HEK293 (cell line): ENCODE measurements around the gene WIPI1.

Experiments used
- AEBP2 ChIP-seq: fragments of 450-650 bp; formaldehyde crosslinking; IDR thresholded peaks from 2 replicates; pipeline ENCODE4 v1.5.1; 2016; ENCODE audit warnings: missing biosample characterization, missing genetic modification characterization, borderline replicate concordance
- BCL11B ChIP-seq: fragments of 450-650 bp; formaldehyde crosslinking; IDR thresholded peaks from 2 replicates; pipeline ENCODE4 v1.5.1; 2016; ENCODE audit warnings: low read depth, missing biosample characterization, missing genetic modification characterization
- CTCF ChIP-seq: fragments of 450-650 bp; formaldehyde crosslinking; IDR thresholded peaks from 2 replicates; pipeline ENCODE4 v1.5.1; 2016; ENCODE audit warnings: missing biosample characterization, missing genetic modification characterization
- GLI4 ChIP-seq: fragments of 450-650 bp; formaldehyde crosslinking; IDR thresholded peaks from 2 replicates; pipeline ENCODE4 v1.5.1; 2016; ENCODE audit warnings: missing biosample characterization, missing genetic modification characterization
- KLF1 ChIP-seq: fragments of 450-650 bp; formaldehyde crosslinking; IDR thresholded peaks from 2 replicates; pipeline ENCODE4 v1.5.1; 2016; ENCODE audit warnings: missing biosample characterization, missing genetic modification characterization
- OSR2 ChIP-seq: fragments of 450-650 bp; formaldehyde crosslinking; IDR thresholded peaks from 2 replicates; pipeline ENCODE4 v1.5.1; 2016; ENCODE audit warnings: missing biosample characterization, missing genetic modification characterization
- SP7 ChIP-seq: fragments of 450-650 bp; formaldehyde crosslinking; IDR thresholded peaks from 2 replicates; pipeline ENCODE4 v1.5.1; 2016; ENCODE audit warnings: missing biosample characterization, missing genetic modification characterization
- ZBTB17 ChIP-seq: fragments of 450-650 bp; formaldehyde crosslinking; IDR thresholded peaks from 2 replicates; pipeline ENCODE4 v1.5.1; 2016; ENCODE audit warnings: missing biosample characterization, missing genetic modification characterization
- ZNF148 ChIP-seq: fragments of 450-650 bp; formaldehyde crosslinking; IDR thresholded peaks from 2 replicates; pipeline ENCODE4 v1.5.0; 2017; ENCODE audit warnings: missing biosample characterization, missing genetic modification characterization, borderline replicate concordance
- ZNF155 ChIP-seq: fragments of 450-650 bp; formaldehyde crosslinking; IDR thresholded peaks from 2 replicates; pipeline ENCODE4 v1.5.1; 2016; ENCODE audit warnings: missing biosample characterization, missing genetic modification characterization
- ZNF211 ChIP-seq: fragments of 450-650 bp; formaldehyde crosslinking; IDR thresholded peaks from 2 replicates; pipeline ENCODE4 v1.5.1; 2016; ENCODE audit warnings: low read depth, missing biosample characterization, missing genetic modification characterization
- ZNF239 ChIP-seq: fragments of 450-650 bp; formaldehyde crosslinking; IDR thresholded peaks from 2 replicates; pipeline ENCODE4 v1.5.1; 2016; ENCODE audit warnings: missing biosample characterization, missing genetic modification characterization
- ZNF280C ChIP-seq: fragments of 450-650 bp; formaldehyde crosslinking; IDR thresholded peaks from 2 replicates; pipeline ENCODE4 v1.5.1; 2016; ENCODE audit warnings: missing biosample characterization, missing genetic modification characterization
- ZNF341 ChIP-seq: fragments of 450-650 bp; formaldehyde crosslinking; IDR thresholded peaks from 2 replicates; pipeline ENCODE4; 2016; ENCODE audit warnings: low read depth, missing biosample characterization, missing genetic modification characterization
- ZNF416 ChIP-seq: fragments of 450-650 bp; formaldehyde crosslinking; IDR thresholded peaks from 2 replicates; pipeline ENCODE4 v1.5.1; 2016; ENCODE audit warnings: missing biosample characterization, missing genetic modification characterization
- ZNF513 ChIP-seq: fragments of 450-650 bp; IDR thresholded peaks from 2 replicates; pipeline ENCODE4 v1.5.1; 2018; ENCODE audit warnings: missing biosample characterization, missing genetic modification characterization
- ZNF514 ChIP-seq: fragments of 450-650 bp; formaldehyde crosslinking; IDR thresholded peaks from 2 replicates; pipeline ENCODE4 v1.5.1; 2016; ENCODE audit warnings: missing biosample characterization, missing genetic modification characterization
- ZNF626 ChIP-seq: fragments of 450-650 bp; sonication (Bioruptor Pico); formaldehyde crosslinking; IDR thresholded peaks from 2 replicates; pipeline ENCODE4 v1.5.1; 2018; ENCODE audit warnings: missing biosample characterization, missing genetic modification characterization, inconsistent platforms
- ZNF76 ChIP-seq: fragments of 450-650 bp; formaldehyde crosslinking; IDR thresholded peaks from 2 replicates; pipeline ENCODE4; 2016; ENCODE audit warnings: low read depth, missing biosample characterization, missing genetic modification characterization, borderline replicate concordance
- ZNF791 ChIP-seq: fragments of 450-650 bp; formaldehyde crosslinking; IDR thresholded peaks from 2 replicates; pipeline ENCODE4 v1.5.1; 2016; ENCODE audit warnings: missing biosample characterization, missing genetic modification characterization
- ZNF830 ChIP-seq: fragments of 450-650 bp; IDR thresholded peaks from 2 replicates; pipeline ENCODE4 v1.5.0; 2018; ENCODE audit warnings: missing biosample characterization, missing genetic modification characterization, low read depth, mild to moderate bottlenecking, moderate library complexity
- ZSCAN18 ChIP-seq: fragments of 450-650 bp; formaldehyde crosslinking; IDR thresholded peaks from 2 replicates; pipeline ENCODE4 v1.5.1; 2016; ENCODE audit warnings: missing biosample characterization, missing genetic modification characterization
- ZSCAN23 ChIP-seq: fragments of 450-650 bp; formaldehyde crosslinking; IDR thresholded peaks from 2 replicates; pipeline ENCODE4 v1.5.1; 2016; ENCODE audit warnings: missing biosample characterization, missing genetic modification characterization
- TF ChIP-seq, protein P1 (sequence below): fragments of 450-650 bp; formaldehyde crosslinking; IDR thresholded peaks from 2 replicates; pipeline ENCODE4 v1.5.1; 2016; ENCODE audit warnings: missing biosample characterization, missing genetic modification characterization
- TF ChIP-seq, protein P2 (sequence below): fragments of 450-650 bp; formaldehyde crosslinking; IDR thresholded peaks from 2 replicates; pipeline ENCODE4 v1.5.1; 2016; ENCODE audit warnings: missing biosample characterization, missing genetic modification characterization

Gene WIPI1

DNA sequence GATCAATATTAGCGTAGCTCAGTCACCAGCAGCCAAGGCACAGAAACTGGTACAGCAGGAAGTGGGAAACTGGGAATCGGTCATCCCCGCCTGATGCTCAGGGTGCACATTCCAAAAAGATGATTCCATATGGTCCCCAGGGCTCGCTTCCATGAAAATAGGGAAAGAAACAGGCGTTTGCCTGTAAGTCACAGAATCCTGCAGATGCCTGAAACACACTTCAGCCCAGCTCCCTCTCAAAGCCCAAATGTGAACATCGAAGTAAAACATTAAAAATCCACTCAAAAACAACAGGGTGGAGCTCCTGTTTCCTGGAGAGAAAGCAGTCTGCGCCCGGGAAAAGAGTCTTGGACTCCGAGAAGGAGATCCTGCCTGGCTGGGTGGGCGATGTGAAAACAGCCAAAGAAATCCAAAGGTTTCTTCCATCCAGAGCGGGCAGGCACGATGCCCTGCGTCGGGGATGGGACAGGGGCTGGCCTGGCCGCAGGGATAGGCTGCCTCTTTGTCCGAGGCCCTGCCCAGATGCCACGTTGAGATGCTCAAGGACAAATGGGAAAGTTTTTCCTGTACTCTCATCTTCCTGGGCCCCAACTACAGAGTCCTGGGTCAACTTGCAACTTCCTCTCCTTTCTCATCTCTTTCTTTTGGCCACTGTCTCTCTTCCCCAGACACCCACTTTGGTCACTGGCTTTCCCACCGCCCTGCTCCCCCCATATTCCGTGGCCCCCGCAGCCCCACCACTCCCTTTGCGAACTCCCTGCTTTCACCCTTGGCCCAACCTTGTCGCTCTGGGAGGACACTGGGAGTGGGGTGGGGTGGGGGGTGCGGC lies 743 bp downstream of the WIPI1 start (continued):
- TF ChIP-seq ZNF280C (tag by site-specific recombination) (no peak), GLI4 (tag by site-specific recombination) (no peak), AEBP2 (tag by site-specific recombination) (no peak), ZNF626 (tag by site-specific recombination) (no peak), KLF1 (tag by site-specific recombination) (peak; percentile 30; the same call in 1 of the 2 replicates), ZSCAN23 (tag by site-specific recombination) (no peak), ZNF416 (tag by site-specific recombination) (no peak), ZNF830 (tag by site-specific recombination) (no peak), SP7 (tag by site-specific recombination) (no peak; the same call in 1 of the 2 replicates), ZNF514 (tag by site-specific recombination) (no peak), ZNF791 (tag by site-specific recombination) (no peak), ZNF148 (tag by site-specific recombination) (no peak), ZNF155 (tag by site-specific recombination) (no peak), ZNF341 (tag by site-specific recombination) (0 out of 2 replicates have a peak, but pooled peaks have one; percentile 9), CTCF (no peak), ZSCAN18 (tag by site-specific recombination) (no peak), ZBTB17 (tag by site-specific recombination) (peak; percentile 98), ZNF211 (no peak), ZNF239 (no peak), ZNF76 (tag by site-specific recombination) (0 out of 2 replicates have a peak, but pooled peaks have one; percentile 51), BCL11B (tag by site-specific recombination) (no peak), ZNF513 (tag by site-specific recombination) (no peak), OSR2 (tag by site-specific recombination) (no peak)
- TF ChIP-seq, protein P1, sequence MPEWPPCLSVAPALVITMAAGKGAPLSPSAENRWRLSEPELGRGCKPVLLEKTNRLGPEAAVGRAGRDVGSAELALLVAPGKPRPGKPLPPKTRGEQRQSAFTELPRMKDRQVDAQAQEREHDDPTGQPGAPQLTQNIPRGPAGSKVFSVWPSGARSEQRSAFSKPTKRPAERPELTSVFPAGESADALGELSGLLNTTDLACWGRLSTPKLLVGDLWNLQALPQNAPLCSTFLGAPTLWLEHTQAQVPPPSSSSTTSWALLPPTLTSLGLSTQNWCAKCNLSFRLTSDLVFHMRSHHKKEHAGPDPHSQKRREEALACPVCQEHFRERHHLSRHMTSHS: no peak
- TF ChIP-seq, protein P2, sequence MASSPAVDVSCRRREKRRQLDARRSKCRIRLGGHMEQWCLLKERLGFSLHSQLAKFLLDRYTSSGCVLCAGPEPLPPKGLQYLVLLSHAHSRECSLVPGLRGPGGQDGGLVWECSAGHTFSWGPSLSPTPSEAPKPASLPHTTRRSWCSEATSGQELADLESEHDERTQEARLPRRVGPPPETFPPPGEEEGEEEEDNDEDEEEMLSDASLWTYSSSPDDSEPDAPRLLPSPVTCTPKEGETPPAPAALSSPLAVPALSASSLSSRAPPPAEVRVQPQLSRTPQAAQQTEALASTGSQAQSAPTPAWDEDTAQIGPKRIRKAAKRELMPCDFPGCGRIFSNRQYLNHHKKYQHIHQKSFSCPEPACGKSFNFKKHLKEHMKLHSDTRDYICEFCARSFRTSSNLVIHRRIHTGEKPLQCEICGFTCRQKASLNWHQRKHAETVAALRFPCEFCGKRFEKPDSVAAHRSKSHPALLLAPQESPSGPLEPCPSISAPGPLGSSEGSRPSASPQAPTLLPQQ (tag by site-specific recombination): 0 out of 2 replicates have a peak, but pooled peaks have one; percentile 25
